ES-I3 (cell line): Measurements from ENCODE around the gene MYBPC2.
"Not testable (repeated sequence)": the region's sequence is repeated elsewhere in the genome, so short reads cannot be mapped to it uniquely, and the experiment has no call there.

Experiments used
- H3K36me3 ChIP-seq: 2 replicates; pipeline ENCODE4 v1.6.1; 2013; ENCODE audit warnings: mild to moderate bottlenecking, low read length, control low read depth, moderate library complexity; ENCODE audit not compliant: insufficient read depth
- H3K4me1 ChIP-seq: 2 replicates; pipeline ENCODE4 v1.6.1; 2013; ENCODE audit warnings: mild to moderate bottlenecking, control low read depth, low read length; ENCODE audit not compliant: insufficient read depth
- H3K9ac ChIP-seq: 2 replicates; pipeline ENCODE4 v1.6.1; 2013; ENCODE audit warnings: low read depth, mild to moderate bottlenecking, low read length, moderate library complexity
- H3K9me3 ChIP-seq: 2 replicates; pipeline ENCODE4 v1.6.1; 2013; ENCODE audit warnings: mild to moderate bottlenecking, low read length, moderate library complexity; ENCODE audit not compliant: control insufficient read depth, insufficient read depth

Gene MYBPC2

DNA sequence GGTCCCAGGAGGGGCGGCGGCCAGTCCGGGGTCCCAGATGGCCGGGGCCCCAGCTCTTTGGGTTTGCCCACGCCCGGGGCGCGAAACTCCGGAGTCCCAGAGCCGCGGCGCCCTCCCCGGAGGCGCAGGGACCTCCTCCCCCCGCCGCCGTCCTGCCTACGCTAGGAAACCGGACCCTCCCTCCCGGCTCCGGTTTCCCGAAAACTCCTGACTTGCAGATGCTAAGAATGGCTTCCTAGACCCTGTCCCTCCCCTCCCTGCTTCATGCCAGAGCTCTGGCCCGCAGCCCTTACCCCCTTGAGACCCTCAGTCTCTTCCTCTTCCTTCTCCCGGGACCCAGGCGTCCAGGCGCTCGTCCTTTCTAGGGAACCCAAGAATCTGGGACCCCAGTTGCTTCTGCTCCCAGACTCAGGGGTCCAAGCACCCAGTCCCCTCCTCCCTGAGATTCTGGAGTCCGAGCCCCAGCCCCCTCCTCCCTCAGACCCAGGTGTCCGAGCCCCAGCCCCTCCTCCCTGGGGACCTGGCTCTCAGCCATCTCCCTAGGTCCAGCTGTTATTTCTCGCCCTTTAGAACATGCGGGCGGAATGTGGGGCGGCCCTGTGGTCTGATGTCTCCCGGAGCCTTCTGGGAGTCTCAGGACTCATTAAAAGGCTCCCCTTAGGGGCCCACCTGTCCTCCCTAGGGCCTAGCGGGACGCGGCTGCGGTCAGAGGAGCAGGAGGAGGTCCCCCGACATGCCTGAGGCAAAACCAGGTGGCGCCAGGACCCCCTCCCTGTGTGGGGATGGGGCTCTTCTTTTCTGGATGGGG lies at the start of gene MYBPC2:
Gene MYBPC2, plus strand, starts transcription at position 672 of the 808 bp plus-strand sequence. Its CDS starts 62 bp downstream, at position 734.
- H3K9me3 ChIP-seq: no peaks in the 10 kb centered on the region
- no peaks in the 10 kb centered on the region for H3K36me3 ChIP-seq
- peak within 1 kb of the TSS; percentile 76 for H3K9ac ChIP-seq
- H3K4me1 ChIP-seq: peaks cover 11% of the 10 kb centered on the region; the same call in 1 of the 2 replicates

DNA sequence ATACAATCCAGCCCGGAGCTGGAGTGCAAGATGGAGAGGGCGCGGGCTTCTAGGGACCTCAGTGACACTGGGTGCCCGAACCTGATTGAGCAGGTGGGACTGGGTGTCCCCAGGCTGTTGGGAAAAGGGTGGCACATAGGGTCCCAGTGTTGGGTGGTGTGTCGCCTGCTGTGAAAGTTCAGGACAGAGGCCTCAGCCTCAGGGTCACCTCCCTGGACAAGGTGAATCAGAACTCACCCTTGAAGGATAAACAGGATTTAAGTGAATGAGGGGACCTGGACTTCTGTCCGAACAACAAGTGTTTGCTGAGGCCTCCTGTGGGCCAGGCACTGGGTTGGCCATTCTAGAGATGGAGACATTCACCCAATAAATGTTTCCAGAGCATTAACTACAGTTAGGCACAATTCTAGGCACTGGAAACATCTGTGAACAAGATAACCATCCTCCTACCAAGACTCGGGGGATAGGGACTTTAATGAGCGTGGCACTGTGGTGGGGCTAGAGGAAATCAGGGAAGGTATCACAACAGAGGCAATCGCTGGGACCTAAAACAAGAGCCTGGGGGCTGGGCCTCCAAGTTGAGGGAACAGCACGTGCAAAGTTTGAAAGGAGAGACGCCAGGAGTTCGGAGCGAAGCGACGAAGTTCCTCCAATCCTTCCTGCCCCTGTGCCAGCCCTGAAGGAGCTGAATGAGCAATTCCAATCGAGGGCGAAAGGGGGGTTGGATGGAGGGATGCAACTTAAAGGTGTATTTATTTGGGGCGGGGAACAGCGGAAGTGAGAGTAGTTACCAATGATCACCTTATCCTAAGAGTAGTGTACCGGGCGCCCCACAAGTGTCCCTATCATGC lies 49.5 kb upstream of the MYBPC2 start:
- H3K9ac ChIP-seq: peak overlapping the region; percentile 66
- peaks cover 9% of the 10 kb centered on the region; the same call in 1 of the 2 replicates for H3K4me1 ChIP-seq
- no peaks in the 10 kb centered on the region; the same call in 1 of the 2 replicates for H3K36me3 ChIP-seq
- H3K9me3 ChIP-seq: no peaks in the 10 kb centered on the region

DNA sequence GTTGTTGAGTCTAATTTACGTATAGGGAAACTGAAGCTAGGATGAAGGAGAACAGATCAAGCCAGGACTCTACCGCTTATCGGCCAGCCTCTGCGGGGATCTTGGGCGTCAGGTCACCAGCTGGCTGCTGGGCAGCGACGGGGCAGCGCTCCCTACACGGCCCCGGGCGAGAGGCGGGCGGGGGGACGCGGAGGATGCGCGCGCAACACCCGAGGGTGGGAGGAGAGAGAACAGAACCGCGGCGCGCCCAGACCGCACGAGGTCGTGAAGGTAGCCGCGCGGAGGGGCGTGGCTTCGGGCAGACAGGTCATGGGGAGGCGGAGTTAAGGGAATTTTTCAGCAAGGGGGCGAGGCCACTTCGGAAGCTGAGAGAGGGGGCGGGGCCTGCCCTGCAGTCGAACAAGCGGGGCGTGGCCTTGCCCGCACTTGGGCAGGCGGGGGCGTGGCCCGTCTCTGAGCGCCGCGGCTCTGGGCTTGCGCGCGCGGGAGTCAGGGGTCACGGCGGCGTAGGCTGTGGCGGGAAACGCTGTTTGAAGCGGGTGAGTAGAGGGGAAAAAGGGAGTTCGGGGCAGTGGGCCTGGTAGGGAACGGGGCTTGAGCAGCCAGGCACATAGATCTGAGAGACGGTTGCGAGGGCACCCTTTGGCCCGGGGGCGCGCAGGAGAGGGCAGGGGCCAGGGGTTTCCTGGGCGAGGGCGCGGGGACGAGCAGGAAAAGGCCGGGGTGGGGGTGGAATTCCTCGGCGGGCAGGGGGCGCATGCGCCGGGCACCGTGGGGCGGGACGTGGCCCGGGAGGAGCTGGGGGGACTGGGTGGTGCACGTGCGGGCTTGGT lies 48.6 kb upstream of the MYBPC2 start, which contains the start of gene POLD1:
Gene POLD1, plus strand, starts transcription at position 496 of the 833 bp plus-strand sequence. CDS start 14,505 bp downstream, outside the sequence.
- peaks cover 9% of the 10 kb centered on the region; the same call in 1 of the 2 replicates for H3K4me1 ChIP-seq
- no peaks in the 10 kb centered on the region; the same call in 1 of the 2 replicates for H3K36me3 ChIP-seq
- no peaks in the 10 kb centered on the region for H3K9me3 ChIP-seq
- peak within 1 kb of the TSS; percentile 86 for H3K9ac ChIP-seq

DNA sequence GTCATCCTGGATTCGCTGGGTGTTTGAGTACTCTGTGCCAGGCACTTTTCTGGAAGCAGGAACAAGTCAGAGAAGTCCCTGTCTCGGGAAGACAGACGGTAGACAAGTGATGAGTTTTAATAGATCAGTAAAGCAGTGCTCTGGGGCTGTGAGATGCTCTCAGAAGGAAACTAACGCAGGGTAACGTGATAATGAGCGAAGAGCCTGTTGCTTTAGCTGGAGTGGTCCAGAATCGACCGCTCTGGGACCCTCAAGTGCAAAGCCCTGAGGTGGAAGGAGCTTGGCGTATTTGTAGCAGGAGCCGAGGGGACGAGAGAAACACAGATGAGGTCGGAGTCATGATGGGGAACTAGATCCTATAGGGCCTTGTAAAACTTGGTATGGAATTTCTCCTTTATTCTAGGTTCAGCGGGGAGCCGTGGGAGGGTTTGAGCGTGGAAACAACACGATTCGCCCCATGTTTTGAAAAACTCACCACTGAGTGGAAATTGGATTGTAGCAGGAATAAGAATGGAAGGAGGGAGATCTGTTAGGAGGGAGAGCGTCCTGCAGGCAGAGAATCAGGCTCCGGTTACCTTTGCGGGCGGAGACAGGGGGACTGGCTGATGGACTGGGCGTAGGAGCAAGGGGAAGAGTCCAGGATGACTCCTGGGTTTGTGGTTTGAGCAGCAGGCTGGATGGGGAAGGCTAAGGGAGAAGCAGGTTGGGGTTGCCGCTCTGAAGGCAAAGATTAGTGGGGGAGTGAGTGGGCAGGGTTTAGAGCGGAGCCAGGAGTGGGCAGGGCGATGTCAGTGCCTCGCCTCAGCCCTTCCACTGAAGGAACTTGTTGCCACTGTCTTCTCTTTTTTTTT lies 47.8 kb upstream of the MYBPC2 start:
- no peaks in the 10 kb centered on the region; the same call in 1 of the 2 replicates for H3K36me3 ChIP-seq

DNA sequence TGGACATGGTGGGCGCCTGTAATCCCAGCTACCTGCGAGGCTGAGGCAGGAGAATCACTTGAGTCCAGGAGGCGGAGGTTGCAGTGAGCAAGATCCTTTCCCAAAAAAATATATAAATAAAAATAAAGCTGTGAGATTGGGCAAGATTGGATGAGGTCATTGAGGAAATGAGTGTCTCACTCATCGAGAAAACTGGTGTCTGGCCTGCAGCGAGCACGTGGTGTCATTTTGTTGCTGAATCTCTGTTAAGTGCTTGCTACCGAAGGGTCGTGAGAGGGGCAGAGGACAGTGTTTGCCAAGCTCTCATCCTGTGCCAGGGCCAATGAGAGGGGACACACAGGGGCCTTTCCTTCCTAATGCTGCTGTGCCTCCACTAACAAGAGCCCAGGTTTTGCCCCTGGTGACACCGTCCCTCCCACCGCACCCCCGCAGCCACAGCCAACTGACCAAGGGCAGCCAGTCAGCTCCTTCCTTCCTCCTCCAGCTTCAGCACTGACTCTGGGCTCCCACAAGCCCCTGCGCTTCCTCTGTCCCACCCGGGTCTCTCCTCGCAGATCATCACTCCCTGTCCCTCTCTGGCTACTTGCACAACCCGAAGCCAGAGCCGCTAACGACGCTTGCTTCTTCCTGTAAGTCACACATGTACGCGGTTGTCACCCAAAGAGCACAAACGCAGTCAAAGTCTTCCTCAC lies 45.4 kb upstream of the MYBPC2 start:
- Histone ChIP-seq H3K36me3 (peaks cover 6% of the 10 kb centered on the region), H3K4me1 (peaks cover 9% of the 10 kb centered on the region; the same call in 1 of the 2 replicates), H3K9me3 (no peaks in the 10 kb centered on the region; the same call in 1 of the 2 replicates), H3K9ac (no peak overlapping the region)

More for the DNA sequence above, 47.8 kb upstream of the MYBPC2 start:
- peak overlapping the region; percentile 86 for H3K9ac ChIP-seq
- peaks cover 9% of the 10 kb centered on the region; the same call in 1 of the 2 replicates for H3K4me1 ChIP-seq
- no peaks in the 10 kb centered on the region for H3K9me3 ChIP-seq

DNA sequence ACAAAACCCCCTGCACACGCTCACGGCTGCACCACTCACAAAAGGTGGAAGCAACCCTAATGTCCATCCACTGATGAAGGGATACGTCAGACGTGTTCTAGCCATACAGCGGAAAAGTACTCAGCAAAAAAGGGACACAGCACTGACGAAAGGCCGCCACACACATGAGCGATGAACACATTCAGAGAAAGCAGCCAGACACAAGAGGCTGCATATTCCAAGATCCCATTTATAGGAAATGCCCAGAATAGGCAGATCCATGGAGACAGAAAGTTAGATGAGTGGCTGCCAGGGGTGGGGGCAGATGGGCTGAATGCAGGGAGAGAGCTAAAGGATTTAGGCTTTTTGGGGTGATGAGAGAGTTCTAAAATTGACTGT lies 44.8 kb upstream of the MYBPC2 start:
- H3K36me3 ChIP-seq: peaks cover 8% of the 10 kb centered on the region
- H3K9me3 ChIP-seq: no peaks in the 10 kb centered on the region; the same call in 1 of the 2 replicates
- H3K9ac ChIP-seq: no peak overlapping the region
- peaks cover 9% of the 10 kb centered on the region; the same call in 1 of the 2 replicates for H3K4me1 ChIP-seq

DNA sequence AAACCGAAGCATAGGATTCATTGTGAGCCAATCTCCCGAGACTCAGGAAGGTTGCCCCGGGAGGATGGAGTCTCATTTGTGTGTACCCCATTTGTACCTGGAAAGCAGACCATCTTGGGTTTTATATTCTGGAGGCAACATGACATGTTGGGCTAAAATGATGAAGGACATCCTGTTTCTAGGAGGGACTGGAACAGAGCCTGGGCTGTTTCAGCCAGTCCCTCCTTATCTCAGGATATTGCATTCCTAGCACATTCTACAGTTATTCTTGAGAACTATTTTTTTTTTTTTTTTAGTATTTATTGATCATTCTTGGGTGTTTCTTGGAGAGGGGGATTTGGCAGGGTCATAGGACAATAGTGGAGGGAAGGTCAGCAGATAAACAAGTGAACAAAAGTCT lies 42.4 kb upstream of the MYBPC2 start:
- not testable (repeated sequence) for H3K9ac ChIP-seq, H3K4me1 ChIP-seq, H3K9me3 ChIP-seq, H3K36me3 ChIP-seq

DNA sequence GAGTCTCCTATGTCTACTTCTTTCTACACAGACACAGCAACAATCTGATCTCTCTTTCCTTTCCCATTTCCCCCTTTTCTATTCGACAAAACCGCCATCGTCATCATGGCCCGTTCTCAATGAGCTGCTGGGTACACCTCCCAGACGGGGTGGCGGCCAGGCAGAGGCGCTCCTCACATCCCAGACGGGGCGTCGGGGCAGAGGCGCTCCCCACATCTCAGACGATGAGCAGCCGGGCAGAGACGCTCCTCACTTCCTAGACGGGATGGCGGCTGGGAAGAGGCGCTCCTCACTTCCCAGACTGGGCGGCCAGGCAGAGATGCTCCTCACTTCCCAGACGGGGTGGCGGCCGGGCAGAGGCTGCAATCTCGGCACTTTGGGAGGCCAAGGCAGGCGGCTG lies 41.7 kb upstream of the MYBPC2 start:
- H3K4me1 ChIP-seq, H3K36me3 ChIP-seq, H3K9ac ChIP-seq, H3K9me3 ChIP-seq: not testable (repeated sequence)

DNA sequence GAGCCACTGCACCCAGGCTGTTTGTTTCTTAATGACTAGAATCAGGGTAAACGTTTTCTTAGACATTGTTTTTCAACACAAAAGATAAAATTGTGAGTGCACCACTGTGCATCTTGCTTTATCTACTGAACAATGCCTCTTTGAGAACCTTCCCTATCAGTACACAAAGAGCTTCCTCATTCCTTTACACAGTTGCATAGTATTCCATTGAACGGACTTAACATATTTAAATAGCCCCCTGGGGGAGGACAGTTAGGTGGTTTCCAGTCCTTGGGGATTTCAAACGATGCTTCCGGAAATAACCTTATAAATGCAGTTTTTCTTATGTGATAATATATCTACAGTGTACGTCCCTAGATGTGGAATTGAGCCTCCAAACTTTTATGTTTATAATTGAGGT lies 39.9 kb upstream of the MYBPC2 start:
- H3K4me1 ChIP-seq: no peaks in the 10 kb centered on the region
- H3K36me3 ChIP-seq: peaks cover 8% of the 10 kb centered on the region
- no peak overlapping the region for H3K9ac ChIP-seq
- no peaks in the 10 kb centered on the region; the same call in 1 of the 2 replicates for H3K9me3 ChIP-seq

DNA sequence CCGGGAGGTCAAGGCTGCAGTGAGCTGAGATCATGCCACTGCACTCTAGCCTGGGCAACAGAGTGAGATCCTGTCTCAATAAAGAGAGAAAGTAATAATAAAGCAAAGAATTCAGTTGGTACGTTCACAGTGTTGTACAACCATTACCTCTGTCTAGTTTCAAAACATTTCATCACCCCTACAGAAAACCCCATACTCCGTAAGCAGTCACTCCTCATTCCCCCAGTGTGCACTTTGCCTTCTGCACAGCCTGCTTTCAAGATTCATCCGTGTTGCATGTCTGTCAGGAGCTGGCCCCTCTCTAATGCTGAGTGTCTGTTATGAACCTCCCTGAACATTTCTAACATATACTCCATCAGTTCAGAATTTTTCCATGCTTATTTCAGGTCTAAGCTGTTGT lies 39.1 kb upstream of the MYBPC2 start:
- Histone ChIP-seq H3K9ac (no peak overlapping the region), H3K36me3 (peaks cover 8% of the 10 kb centered on the region; the same call in 1 of the 2 replicates), H3K4me1 (no peaks in the 10 kb centered on the region), H3K9me3 (no peaks in the 10 kb centered on the region; the same call in 1 of the 2 replicates)

DNA sequence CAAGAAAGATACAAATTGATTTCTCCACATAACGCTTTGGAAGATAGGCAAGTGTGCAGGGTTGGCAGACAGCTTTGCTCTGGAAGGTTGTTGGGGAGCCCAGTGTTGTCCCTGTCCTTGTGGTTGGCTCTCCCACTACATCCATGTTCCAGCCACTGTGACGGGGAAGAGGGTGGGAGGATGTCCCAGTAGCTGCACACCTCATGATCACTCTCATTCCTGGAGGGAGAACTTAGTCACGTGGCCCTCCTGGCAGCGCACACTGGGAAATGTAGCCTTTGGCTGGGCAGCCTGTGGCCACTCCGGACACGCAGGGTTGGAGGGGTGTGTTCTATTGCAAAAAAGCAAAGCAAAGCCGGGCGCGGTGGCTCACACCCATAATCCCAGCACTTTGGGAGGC lies 38.7 kb upstream of the MYBPC2 start:
- Histone ChIP-seq H3K9me3 (no peaks in the 10 kb centered on the region; the same call in 1 of the 2 replicates), H3K9ac (no peak overlapping the region), H3K4me1 (no peaks in the 10 kb centered on the region), H3K36me3 (peaks cover 8% of the 10 kb centered on the region; the same call in 1 of the 2 replicates)

DNA sequence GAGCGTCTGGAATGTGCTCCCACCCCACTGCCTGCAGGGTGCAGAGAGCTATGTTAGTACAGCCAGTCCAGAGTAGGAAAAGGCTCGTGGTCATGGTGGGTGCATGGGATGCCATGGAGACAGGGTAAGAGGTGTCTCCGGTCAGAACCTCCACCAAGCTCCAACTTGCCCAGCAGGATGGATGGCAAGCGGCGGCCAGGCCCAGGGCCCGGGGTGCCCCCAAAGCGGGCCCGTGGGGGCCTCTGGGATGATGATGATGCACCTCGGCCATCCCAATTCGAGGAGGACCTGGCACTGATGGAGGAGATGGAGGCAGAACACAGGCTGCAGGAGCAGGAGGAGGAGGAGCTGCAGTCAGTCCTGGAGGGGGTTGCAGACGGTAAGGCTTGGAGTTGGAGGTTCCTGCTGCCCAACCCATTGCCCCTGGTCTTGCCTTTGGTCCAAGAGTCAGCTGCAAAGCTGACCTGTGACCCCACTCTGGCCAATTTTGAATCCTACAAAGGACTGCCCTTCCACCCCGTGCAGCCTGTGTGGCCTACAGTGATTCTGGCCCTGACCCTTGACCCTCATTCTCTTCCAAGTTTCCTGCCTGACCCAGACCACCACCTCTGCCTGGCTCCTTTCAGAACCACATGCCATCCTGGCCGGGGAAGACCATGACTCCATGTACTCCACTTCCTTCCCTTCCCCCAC lies 33.9 kb upstream of the MYBPC2 start:
- H3K4me1 ChIP-seq: no peaks in the 10 kb centered on the region
- H3K9me3 ChIP-seq: no peaks in the 10 kb centered on the region
- H3K36me3 ChIP-seq: no peaks in the 10 kb centered on the region; the same call in 1 of the 2 replicates
- H3K9ac ChIP-seq: no peak overlapping the region
